Stimulated activated CD8-positive, alpha-beta memory T cell treated with anti-CD3 and anti-CD28 coated beads, Interleukin-7, amount 100 ng/mL, for 24 hours (primary cell): Measurements from ENCODE around the gene MAPRE3.

Experiments
- DNase-seq: peaks from one replicate; pipeline ENCODE4 v3.0.0-alpha.2; 2020; ENCODE audit warnings: low read depth

The MAPRE3 gene

DNA sequence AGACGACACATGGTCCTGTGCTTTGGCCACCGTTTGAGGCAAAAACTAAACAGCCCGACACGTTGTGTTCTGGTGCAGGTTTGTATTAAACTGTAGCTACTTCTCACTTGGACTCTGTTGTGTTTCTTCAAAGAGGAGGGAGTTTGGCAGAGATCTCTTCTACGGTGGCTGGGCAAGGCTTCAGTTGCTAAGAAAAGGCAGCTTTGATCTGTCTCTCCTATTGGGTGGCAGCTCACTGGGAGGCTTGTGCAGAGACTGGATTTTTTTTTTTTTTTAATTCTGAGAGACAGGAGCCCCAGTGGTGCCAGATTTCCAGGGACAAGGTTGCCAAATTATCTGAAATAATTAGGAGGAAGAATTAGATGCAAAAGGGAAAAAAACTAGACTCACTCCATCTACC, 20.2 kb upstream of the MAPRE3 start:
- DNase-seq, result no peak

- no peak for DNase-seq
Observed at GRCh38 chr2:26951236-26951635, 19.2 kb upstream of the MAPRE3 start.

DNA sequence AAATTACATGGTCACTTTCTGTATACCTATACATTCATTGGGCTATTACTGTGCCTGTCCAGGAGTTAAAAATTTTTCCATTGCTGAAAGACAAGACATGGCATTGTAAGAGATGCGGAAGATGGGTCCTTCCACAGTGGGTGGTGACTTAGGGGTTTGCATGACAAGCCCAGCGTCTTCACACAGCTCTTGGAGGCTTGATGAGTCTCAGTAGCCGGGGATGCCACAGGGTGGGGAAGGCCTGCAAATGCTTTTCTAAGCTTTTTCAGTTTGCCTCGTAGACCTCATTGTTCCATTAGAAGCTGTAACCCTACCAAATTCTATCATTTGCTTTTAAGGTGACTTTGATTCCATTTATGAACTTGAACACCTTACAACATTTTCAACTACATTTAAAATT, 18.1 kb upstream of the MAPRE3 start:
- no peak for DNase-seq

- no peak for DNase-seq
Observed at GRCh38 chr2:26954135-26954534, 16.3 kb upstream of the MAPRE3 start.

GRCh38 chr2:26957041-26957440, 13.4 kb upstream of the MAPRE3 start:
- DNase-seq, result no peak

GRCh38 chr2:26957534-26957933, 12.9 kb upstream of the MAPRE3 start:
- no peak for DNase-seq

DNA sequence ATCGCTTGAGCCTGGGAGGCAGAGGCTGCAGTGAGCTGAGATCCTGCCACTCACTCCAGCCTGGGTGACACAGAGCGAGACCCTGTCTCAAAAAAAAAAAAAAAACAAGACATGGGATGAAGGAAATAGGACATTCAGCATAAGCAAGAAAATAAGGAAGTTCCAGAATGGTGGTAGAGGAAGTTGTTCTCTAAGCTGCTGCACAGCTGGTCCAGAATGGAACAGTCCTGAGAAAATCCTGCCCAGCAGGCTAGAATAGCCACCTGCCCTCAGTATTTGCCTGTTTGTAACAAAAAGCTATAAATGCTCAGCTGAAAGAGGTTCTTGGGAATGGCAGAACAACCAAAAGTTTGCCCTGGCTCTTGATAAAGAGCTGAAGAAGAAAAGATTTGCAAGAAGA, 11.1 kb upstream of the MAPRE3 start:
- DNase-seq, result no peak

GRCh38 chr2:26964446-26965130, 5.8 kb upstream of the MAPRE3 start:
- no peak for DNase-seq

GRCh38 chr2:26968001-26968400, 2.4 kb upstream of the MAPRE3 start:
- DNase-seq, result no peak

GRCh38 chr2:26969077-26969844, 1.2 kb upstream of the MAPRE3 start:
- no peak for DNase-seq

- no peak for DNase-seq
Observed at GRCh38 chr2:26970928-26971627, 641 bp downstream of the MAPRE3 start.

- no peak for DNase-seq
Observed at GRCh38 chr2:26971911-26972786, 1.7 kb downstream of the MAPRE3 start.

- DNase-seq, result no peak
Observed at GRCh38 chr2:26974352-26974751, 3.9 kb downstream of the MAPRE3 start.

GRCh38 chr2:26975102-26975501, 4.7 kb downstream of the MAPRE3 start:
- DNase-seq, result no peak

- no peak for DNase-seq
Observed at GRCh38 chr2:26975656-26976055, 5.2 kb downstream of the MAPRE3 start.

DNA sequence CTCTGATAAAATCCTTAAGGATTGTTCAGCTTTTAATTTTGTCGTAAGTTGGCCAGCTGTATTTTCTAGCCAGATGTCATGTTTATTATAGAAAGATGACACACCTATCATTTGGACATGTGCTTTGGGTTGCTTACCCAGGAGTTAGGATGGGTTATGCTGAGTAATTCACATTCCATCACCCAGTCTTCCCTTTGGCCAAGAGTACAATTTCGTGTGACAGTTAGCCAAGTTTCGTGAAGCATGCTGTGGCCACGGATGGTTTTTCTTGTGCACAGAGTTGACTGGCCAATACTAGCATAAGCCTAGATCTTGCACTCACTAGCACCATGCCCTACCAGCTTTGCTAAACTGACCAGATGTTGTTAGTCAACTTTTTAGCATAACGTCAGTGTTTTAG, 5.8 kb downstream of the MAPRE3 start:
- no peak for DNase-seq

DNA sequence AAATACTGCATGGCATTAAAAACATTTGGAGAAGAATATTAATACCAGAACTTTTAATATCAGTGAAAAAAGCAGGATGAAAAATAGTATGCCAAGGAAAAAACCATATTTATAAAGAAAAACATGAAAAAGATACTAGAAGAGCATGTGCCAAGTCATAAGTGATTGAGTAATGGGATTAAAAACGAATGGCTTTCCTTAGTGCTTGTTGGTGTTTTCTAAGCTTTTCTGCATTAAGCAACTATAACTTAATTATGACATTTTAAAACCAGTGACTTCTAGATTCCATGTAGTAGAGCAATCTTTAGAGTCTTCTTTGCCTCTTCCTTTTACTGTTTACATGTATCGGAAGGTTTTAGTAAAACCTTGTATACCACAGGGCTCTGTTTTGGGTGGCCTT, 6.6 kb downstream of the MAPRE3 start:
- DNase-seq, result no peak

DNA sequence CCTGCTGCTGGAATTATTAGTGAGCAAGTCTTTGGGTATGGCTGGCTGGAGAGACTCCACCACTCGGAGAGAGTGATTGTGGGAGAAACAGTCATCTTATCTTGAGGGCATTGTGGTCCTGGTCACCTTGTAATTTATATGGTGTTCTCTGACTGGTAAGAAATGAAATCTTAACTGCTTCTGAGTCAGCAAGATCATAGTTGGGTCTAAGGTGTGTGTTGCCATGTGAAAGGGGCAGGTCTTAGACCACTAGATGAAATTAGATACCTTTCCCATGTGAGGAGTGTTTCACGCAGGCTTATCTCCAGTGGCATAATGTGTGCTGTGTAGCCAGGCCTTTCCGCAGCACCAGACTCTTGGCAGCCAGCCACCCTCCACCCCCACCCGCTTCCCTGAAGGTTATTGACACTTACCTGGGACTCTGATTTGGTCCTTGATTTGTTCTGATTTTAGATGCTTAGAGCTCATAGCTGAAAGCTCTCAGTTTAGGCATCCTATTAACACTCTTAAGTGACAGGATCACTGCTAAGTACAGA, 7.7 kb downstream of the MAPRE3 start:
- DNase-seq, result no peak

- DNase-seq, result no peak
Observed at GRCh38 chr2:26979741-26980140, 9.3 kb downstream of the MAPRE3 start.

GRCh38 chr2:26980971-26981370, 10.5 kb downstream of the MAPRE3 start:
- DNase-seq, result no peak

DNA sequence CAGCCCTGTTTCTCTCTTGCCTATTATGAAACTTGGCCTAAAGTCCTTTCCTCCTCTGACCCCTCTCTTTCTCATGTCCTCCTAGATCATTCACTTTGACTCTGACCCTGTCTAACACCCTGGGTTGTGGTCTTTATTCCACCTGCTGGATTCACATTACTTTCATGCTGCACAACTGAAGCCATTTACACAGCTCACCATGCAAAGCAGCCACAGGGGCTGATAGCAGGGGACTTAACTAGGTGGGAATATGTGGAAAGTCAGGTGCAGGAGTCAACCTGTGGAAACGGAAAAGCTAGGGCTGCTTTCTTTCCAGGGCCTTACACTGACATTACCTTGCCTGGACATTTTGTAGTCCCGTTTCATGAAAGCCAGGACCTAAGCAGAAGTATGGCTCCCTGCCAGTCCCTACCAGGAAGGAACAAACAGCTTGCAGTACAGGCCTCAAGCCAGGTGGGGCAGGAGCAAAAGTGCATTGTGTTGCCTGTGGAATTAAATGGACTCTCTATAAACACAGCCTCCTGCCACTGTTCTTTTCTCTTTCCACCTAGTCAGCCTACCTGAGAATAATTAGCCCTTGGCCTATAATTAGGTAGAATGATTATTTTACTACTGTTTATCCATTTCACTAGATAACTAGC, 11.8 kb downstream of the MAPRE3 start:
- no peak for DNase-seq
